Activated naive CD8-positive, alpha-beta T cell treated with anti-CD3 and anti-CD28 coated beads, Interleukin-2, amount 50 U/mL, for 24 hours (primary cell): ENCODE measurements around the gene PLD1.
"Not testable (repeated sequence)": the region's sequence is repeated elsewhere in the genome, so short reads cannot be mapped to it uniquely, and the experiment has no call there.

Experiments used
- ATAC-seq: fragments of 150-1000 bp; cut with Tn5 transposase; one replicate; pipeline ENCODE4 v1.10.0; 2021
- DNase-seq: peaks from one replicate; pipeline ENCODE4 v3.0.0; 2021
- H3K27ac Mint-ChIP-seq: one replicate; pipeline ENCODE4 v1.8.0; 2021; ENCODE audit warnings: mild to moderate bottlenecking, mixed read lengths
- H3K27me3 Mint-ChIP-seq: one replicate; pipeline ENCODE4 v1.8.0; 2021; ENCODE audit warnings: mixed read lengths
- H3K36me3 Mint-ChIP-seq: one replicate; pipeline ENCODE4 v1.8.0; 2021; ENCODE audit warnings: low read depth, mixed read lengths
- H3K4me1 Mint-ChIP-seq: one replicate; pipeline ENCODE4 v1.8.0; 2021; ENCODE audit warnings: mixed read lengths
- H3K4me3 Mint-ChIP-seq: one replicate; pipeline ENCODE4 v1.8.0; 2021; ENCODE audit warnings: mild to moderate bottlenecking, moderate library complexity, mixed read lengths
- H3K9me3 Mint-ChIP-seq: one replicate; pipeline ENCODE4 v1.8.0; 2021; ENCODE audit warnings: mixed read lengths

The PLD1 gene

GRCh38 chr3:171747223-171747920 is 62.9 kb downstream of the PLD1 start:
- ATAC-seq: no peak
- peaks cover 19% of the 10 kb centered on the region for H3K27me3 Mint-ChIP-seq
- H3K27ac Mint-ChIP-seq: no peak overlapping the region
- DNase-seq: no peak
- no peaks in the 10 kb centered on the region for H3K36me3 Mint-ChIP-seq
- H3K9me3 Mint-ChIP-seq: no peaks in the 10 kb centered on the region
- H3K4me3 Mint-ChIP-seq: no peak overlapping the region
- peaks cover 2% of the 10 kb centered on the region for H3K4me1 Mint-ChIP-seq

DNA sequence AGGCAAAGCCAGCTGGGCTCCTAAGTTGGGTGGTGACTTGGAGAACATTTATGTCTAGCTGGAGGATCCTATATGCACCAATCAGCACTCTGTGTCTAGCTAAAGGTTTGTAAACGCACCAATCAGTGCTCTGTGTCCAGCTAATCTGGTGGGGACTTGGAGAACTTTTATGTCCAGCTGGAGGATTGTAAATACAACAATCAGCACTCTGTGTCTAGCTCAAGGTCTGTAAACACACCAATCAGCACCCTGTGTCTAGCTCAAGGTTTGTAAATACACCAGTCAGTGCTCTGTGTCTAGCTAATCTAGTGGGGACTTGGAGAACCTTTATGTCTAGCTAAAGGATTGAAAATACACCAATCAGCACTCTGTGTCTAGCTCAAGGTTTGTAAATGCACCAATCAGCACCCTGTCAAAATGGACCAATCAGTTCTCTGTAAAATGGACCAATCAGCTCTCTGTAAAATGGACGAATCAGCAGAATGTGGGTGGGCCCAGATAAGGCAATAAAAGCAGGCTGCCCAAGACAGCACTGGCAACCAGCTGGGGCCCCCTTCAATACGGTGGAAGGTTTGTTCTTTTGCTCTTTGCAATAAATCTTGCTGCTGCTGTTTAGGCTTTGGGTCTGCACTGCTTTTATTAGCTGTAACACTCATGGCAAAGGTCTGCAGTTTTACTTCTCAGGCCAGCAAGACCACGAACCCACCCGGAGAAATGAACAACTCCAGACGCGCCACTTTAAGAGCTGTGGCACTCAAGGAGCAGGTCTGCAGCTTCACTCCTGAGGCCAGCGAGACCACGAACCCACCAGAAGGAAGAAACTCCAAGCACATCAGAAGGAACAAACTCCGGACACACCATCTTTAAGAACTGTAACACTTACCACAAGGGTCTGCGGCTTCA is 63.7 kb downstream of the PLD1 start:
- H3K27ac Mint-ChIP-seq, H3K4me3 Mint-ChIP-seq, ATAC-seq, H3K9me3 Mint-ChIP-seq, H3K36me3 Mint-ChIP-seq, DNase-seq, H3K4me1 Mint-ChIP-seq: not testable (repeated sequence)
- H3K27me3 Mint-ChIP-seq: peaks cover 19% of the 10 kb centered on the region

GRCh38 chr3:171745577-171746319 is 64.5 kb downstream of the PLD1 start:
- DNase-seq: no peak

GRCh38 chr3:171744158-171744741 is 66.0 kb downstream of the PLD1 start:
- no peak overlapping the region for H3K4me3 Mint-ChIP-seq
- peaks cover 13% of the 10 kb centered on the region for H3K27me3 Mint-ChIP-seq
- no peak for ATAC-seq

More at GRCh38 chr3:171745577-171746319, 64.5 kb downstream of the PLD1 start:
- H3K9me3 Mint-ChIP-seq: no peaks in the 10 kb centered on the region
- H3K36me3 Mint-ChIP-seq: no peaks in the 10 kb centered on the region
- no peak for ATAC-seq
- no peaks in the 10 kb centered on the region for H3K4me1 Mint-ChIP-seq
- no peak overlapping the region for H3K27ac Mint-ChIP-seq
- H3K27me3 Mint-ChIP-seq: peaks cover 19% of the 10 kb centered on the region
- no peak overlapping the region for H3K4me3 Mint-ChIP-seq

GRCh38 chr3:171743327-171744157 is 66.7 kb downstream of the PLD1 start:
- no peaks in the 10 kb centered on the region for H3K4me1 Mint-ChIP-seq
- ATAC-seq (no peak), DNase-seq (no peak)
- H3K9me3 Mint-ChIP-seq: no peaks in the 10 kb centered on the region
- no peak overlapping the region for H3K27ac Mint-ChIP-seq
- H3K27me3 Mint-ChIP-seq: peaks cover 9% of the 10 kb centered on the region
- no peaks in the 10 kb centered on the region for H3K36me3 Mint-ChIP-seq
- no peak overlapping the region for H3K4me3 Mint-ChIP-seq

More at GRCh38 chr3:171744158-171744741, 66.0 kb downstream of the PLD1 start:
- Mint-ChIP-seq H3K9me3 (no peaks in the 10 kb centered on the region), H3K4me1 (no peaks in the 10 kb centered on the region), H3K36me3 (no peaks in the 10 kb centered on the region), H3K27ac (no peak overlapping the region)
- no peak for DNase-seq

DNA sequence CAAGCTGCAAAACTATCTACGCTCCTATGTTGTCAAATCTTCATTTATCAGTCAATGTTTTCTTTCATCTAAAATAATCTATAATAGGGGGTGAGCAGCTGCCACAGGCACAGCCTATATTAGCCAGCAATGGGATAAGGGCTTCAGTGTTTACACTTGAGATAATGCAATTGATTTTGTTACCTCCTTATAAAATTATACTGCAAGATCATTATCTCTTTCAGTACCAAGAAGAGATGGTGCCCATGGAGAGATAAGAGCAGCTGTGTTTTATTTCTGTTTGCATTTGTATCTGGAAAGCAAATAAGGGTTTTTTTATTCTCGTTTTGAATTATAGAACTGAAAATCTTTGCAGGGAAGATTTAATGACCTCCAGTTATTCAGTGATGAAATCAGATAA is 68.9 kb downstream of the PLD1 start:
- no peak for ATAC-seq
- H3K4me1 Mint-ChIP-seq: no peaks in the 10 kb centered on the region
- no peak for DNase-seq
- H3K4me3 Mint-ChIP-seq: no peak overlapping the region
- H3K27me3 Mint-ChIP-seq: peaks cover 7% of the 10 kb centered on the region
- no peak overlapping the region for H3K27ac Mint-ChIP-seq
- H3K9me3 Mint-ChIP-seq: no peaks in the 10 kb centered on the region
- no peaks in the 10 kb centered on the region for H3K36me3 Mint-ChIP-seq

DNA sequence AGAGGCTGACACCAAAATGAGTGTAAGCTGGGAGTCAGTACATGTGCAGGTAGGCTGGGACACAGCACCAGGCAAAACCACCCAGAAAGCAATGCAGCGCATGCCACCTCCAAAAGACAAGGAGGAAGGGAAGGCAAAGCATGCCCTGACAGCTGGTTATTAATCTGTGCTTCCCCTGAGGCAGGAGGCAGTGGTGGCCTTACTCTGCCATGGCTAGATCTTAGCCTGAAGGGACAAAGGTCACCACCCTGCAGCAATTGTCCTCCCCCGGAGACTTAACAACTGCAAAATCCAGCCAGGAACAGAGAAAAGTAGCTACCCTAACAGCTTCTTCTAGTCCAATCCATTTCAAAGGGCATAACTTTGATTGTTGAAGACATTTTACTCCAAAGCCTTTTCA is 73.7 kb downstream of the PLD1 start:
- H3K9me3 Mint-ChIP-seq: no peaks in the 10 kb centered on the region
- DNase-seq: no peak
- H3K4me1 Mint-ChIP-seq: no peaks in the 10 kb centered on the region
- no peak overlapping the region for H3K27ac Mint-ChIP-seq
- H3K4me3 Mint-ChIP-seq: no peak overlapping the region
- no peak for ATAC-seq
- H3K27me3 Mint-ChIP-seq: peaks cover 2% of the 10 kb centered on the region
- H3K36me3 Mint-ChIP-seq: no peaks in the 10 kb centered on the region

- Mint-ChIP-seq H3K27me3 (peaks cover 2% of the 10 kb centered on the region), H3K36me3 (no peaks in the 10 kb centered on the region), H3K4me1 (no peaks in the 10 kb centered on the region)
Observed at GRCh38 chr3:171733561-171733960, 76.7 kb downstream of the PLD1 start.

GRCh38 chr3:171732756-171733155 is 77.5 kb downstream of the PLD1 start:
- H3K27ac Mint-ChIP-seq: no peak overlapping the region

More at GRCh38 chr3:171733561-171733960, 76.7 kb downstream of the PLD1 start:
- Mint-ChIP-seq H3K27ac (no peak overlapping the region), H3K9me3 (no peaks in the 10 kb centered on the region), H3K4me3 (no peak overlapping the region)
- ATAC-seq: no peak
- no peak for DNase-seq

DNA sequence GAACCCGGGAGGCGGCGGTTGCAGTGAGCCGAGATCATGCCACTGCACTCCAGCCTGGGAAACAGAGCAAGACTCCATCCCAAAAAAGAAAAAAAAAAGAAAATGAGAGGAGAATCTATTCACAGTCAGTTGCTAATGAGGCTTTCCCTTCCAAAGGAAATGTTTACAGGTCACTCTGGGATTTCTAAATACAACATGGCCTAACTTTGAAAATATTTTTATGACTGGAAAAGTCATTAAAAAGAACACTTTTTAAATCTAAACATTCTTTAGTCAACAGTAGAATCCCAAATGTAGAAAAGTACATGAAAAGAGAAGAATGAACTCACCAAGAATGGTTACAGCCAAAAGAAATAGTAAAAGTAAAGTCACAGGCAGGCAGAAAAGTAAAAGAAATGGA is 78.6 kb downstream of the PLD1 start:
- no peak overlapping the region for H3K4me3 Mint-ChIP-seq
- no peak overlapping the region for H3K27ac Mint-ChIP-seq
- DNase-seq (no peak), ATAC-seq (no peak)
- no peaks in the 10 kb centered on the region for H3K9me3 Mint-ChIP-seq
- no peaks in the 10 kb centered on the region for H3K36me3 Mint-ChIP-seq
- no peaks in the 10 kb centered on the region for H3K4me1 Mint-ChIP-seq
- peaks cover 2% of the 10 kb centered on the region for H3K27me3 Mint-ChIP-seq

More at GRCh38 chr3:171732756-171733155, 77.5 kb downstream of the PLD1 start:
- Mint-ChIP-seq H3K36me3 (no peaks in the 10 kb centered on the region), H3K27me3 (peaks cover 2% of the 10 kb centered on the region), H3K4me3 (no peak overlapping the region), H3K4me1 (no peaks in the 10 kb centered on the region), H3K9me3 (no peaks in the 10 kb centered on the region)
- no peak for DNase-seq
- ATAC-seq: no peak

DNA sequence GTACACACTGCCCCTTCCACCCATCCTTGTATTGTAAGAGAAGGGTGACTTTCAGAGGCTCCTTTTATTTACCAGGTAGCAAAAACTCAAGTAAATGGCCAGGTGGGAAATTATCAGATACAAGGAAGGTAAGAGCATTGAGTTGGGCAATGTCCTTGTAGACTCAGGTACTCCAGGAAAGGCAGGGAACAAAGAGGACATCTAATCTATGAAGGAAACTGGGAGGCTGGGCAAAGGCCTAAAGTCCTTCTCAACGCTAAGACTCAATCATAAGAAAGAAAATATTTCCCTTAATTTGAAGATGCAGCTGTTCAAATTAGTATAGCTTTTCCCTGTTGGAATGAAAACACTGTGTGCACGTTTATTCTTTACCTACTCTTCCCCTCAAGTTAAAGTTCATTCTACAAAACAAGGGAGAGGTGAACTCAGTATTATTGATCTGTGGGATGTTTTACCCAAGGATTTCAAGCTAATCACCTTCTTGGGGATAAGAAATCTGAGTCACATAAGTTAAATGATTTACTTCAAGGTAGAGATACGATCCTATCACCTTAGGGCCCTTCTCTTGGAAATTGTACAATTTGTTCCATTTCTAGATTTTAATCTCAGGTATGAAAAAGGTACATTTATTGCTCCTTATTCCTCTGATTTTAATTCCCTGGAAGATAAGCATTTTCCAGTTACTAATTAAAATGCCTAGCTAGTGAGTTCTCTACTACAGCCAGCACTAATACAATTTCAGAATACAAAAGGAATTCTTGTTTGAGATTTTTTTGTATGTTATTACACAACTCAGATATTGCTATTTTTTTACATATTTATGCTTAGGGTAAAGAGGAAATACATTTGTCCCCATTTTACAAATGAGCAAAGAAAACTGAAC is 80.6 kb downstream of the PLD1 start:
- Mint-ChIP-seq H3K36me3 (no peaks in the 10 kb centered on the region), H3K27ac (no peak overlapping the region), H3K4me1 (no peaks in the 10 kb centered on the region), H3K9me3 (no peaks in the 10 kb centered on the region), H3K4me3 (no peak overlapping the region), H3K27me3 (no peaks in the 10 kb centered on the region)
- ATAC-seq: no peak
- DNase-seq: no peak

- ATAC-seq (no peak), DNase-seq (no peak)
- no peaks in the 10 kb centered on the region for H3K4me1 Mint-ChIP-seq
- H3K27me3 Mint-ChIP-seq: peaks cover 2% of the 10 kb centered on the region
- H3K36me3 Mint-ChIP-seq: no peaks in the 10 kb centered on the region
- no peak overlapping the region for H3K27ac Mint-ChIP-seq
- H3K9me3 Mint-ChIP-seq: no peaks in the 10 kb centered on the region
- no peak overlapping the region for H3K4me3 Mint-ChIP-seq
Observed at GRCh38 chr3:171727288-171727687, 83.0 kb downstream of the PLD1 start.
